Neural progenitor cell (in vitro differentiated cells): ENCODE measurements around the gene ALPL.

Experiments used
- EZH2 ChIP-seq: fragments of 200-600 bp; sonication (generic); IDR thresholded peaks from 2 replicates; pipeline ENCODE4 v1.6.1; 2017; ENCODE audit warnings: antibody characterized with exemption, mild to moderate bottlenecking, moderate library complexity
- EZH2phosphoT487 ChIP-seq: fragments of 200-600 bp; sonication (generic); IDR thresholded peaks from 2 replicates; pipeline ENCODE4 v1.6.1; 2017; ENCODE audit warnings: antibody characterized with exemption
- TF ChIP-seq, protein P1 (sequence below): fragments of 200-600 bp; sonication (generic); IDR thresholded peaks from 2 replicates; pipeline ENCODE4 v1.5.1; 2017; ENCODE audit warnings: antibody characterized with exemption, mild to moderate bottlenecking

DNA sequence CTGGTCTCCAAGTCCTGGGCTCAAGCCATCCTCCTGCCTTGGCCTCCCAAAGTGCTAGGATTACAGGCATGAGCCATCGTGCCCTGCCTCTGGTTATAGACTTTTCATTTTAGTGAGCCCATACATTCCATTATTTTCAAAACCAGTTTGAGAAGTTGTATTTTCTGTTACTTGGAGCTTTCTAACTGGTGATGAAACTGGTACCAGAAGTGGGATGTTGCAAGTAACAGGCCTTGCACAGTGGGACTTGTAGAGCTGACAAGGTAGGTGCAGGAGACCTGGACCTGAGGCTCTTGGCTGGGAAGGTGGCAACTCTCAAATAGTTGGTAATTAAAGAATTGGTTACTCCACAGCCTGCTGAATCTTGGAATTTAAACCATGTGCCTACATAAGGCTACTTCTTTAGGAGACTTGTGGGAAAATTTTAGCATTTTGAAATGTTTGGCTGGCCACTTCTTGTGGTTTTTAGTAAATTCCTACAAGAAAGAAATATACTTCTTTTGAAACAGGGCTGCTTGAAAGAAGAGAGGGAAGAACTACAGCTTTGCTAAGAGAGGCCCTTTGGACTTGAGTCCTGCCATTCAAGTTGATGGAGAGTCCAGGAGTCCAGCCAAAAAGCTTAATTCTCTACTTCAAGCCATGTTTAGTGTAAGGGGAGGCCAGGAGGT, 9.8 kb upstream of the ALPL start:
- no peak for TF ChIP-seq EZH2phosphoT487
- TF ChIP-seq EZH2, result no peak
- TF ChIP-seq, protein P1, sequence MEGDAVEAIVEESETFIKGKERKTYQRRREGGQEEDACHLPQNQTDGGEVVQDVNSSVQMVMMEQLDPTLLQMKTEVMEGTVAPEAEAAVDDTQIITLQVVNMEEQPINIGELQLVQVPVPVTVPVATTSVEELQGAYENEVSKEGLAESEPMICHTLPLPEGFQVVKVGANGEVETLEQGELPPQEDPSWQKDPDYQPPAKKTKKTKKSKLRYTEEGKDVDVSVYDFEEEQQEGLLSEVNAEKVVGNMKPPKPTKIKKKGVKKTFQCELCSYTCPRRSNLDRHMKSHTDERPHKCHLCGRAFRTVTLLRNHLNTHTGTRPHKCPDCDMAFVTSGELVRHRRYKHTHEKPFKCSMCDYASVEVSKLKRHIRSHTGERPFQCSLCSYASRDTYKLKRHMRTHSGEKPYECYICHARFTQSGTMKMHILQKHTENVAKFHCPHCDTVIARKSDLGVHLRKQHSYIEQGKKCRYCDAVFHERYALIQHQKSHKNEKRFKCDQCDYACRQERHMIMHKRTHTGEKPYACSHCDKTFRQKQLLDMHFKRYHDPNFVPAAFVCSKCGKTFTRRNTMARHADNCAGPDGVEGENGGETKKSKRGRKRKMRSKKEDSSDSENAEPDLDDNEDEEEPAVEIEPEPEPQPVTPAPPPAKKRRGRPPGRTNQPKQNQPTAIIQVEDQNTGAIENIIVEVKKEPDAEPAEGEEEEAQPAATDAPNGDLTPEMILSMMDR, result no peak
